ENCODE data around the gene SPTBN1.

- TF ChIP-seq GATA3 (IDR thresholded peaks at IDR 0.05; ENCODE audit: low read depth, low read length) (no peak), GATA2 (IDR thresholded peaks at IDR 0.05; ENCODE audit: low read depth, low read length) (no peak)
Measured at GRCh38 chr2:54559006-54559445, 102.9 kb downstream of the SPTBN1 start.

Measured in SH-SY5Y (cell line).